MV-4-11 (cell line): ENCODE measurements around the gene TLE5.
"Not testable (repeated sequence)": the region's sequence is repeated elsewhere in the genome, so short reads cannot be mapped to it uniquely, and the experiment has no call there.

Source experiments
- DNase-seq: peaks from one replicate; lab custom pipeline; 2025; lab: John Stamatoyannopoulos, UW

TLE5 gene

DNA sequence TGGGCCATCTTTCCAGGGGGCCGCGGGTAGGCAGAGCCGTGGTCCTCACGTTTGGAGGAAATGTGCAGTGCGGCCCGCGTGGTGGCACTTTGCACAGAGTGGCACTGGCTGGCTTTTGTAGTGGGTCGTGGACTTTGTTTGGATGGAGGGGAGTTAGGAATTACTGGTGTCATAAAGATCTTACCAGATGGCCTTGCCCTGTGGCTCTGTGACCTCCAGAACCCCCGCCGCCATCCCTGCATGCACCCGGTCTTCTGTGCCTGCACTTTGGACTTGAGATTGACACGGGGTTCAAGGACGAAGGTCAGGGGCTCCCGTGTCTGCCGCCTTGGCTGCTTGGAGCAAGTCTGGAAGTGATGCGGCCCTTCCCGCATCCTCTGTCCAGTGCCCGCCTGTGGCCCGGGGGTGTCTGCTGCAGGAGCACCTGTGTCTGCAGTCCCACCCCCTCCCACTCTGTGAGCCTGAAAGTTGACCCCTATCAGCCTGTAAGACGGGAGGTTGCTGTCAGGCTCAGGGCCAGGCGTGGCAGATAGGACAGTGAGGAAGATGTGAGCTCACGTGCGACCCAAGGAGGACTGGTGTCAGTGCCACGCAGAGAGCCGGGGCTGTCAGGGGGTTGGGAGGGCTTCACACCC lies 34.1 kb upstream of the TLE5 start:
- DNase-seq: no peak

- DNase-seq: no peak
Observed at GRCh38 chr19:3095441-3096191, 33.3 kb upstream of the TLE5 start.

DNA sequence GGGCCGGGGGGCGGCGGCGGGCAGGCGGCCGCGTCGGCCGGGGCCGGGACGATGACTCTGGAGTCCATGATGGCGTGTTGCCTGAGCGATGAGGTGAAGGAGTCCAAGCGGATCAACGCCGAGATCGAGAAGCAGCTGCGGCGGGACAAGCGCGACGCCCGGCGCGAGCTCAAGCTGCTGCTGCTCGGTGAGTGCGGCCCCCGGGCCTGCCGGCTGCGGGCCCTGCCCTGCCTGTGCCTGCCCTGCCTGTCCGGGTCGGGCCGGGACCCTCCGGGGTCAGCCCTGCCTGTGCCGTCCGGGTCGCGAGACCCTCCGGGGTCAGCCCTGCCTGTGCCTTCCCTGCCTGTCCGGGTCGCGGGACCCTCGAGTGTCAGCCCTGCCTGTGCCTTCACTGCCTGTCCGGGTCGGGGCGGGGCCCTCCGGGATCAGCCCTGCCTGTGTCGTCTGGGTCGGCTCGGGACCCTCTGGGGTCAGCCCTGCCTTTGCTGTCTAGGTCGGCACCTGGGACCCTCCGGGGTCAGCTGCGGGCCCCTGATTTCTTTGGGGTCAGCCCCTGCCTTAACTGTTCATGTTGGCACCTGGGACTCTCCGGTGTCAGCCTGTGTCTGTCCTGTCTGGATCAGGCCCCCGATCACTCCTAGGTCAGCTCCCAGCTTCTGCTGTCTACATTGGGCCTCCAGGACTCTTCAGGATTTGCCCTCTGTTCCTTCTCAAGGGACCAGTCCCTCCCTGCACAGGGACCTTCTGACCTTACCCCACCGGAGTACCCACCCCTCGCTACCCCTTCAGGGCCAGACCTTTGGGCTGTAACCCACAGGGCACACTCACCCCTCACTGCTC lies 32.5 kb upstream of the TLE5 start:
- no peak for DNase-seq

DNA sequence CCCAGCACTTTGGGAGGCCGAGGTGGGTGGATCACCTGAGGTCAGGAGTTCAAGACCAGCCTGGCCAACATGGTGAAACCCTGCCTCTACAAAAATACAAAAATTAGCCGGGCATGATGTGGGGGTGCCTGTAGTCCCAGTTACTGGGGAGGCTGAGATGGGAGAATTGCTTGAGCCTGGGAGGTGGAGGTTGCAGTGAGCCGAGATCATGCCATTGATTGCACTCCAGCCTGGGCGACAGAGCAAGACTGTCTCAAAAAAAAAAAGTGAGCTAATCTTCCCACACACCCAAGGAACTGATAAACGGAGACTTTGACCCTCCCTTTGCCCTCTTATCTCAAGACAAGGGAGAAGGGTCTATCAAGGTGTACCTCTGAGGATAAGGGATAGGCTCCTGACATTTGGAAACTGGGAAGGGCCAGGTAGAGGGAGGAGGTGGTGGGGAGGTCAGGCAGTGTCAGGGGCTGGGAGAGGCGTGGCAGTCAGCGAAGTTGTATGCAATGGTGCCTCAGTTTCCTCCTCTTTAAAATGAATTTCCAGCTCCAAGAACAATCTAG lies 27.1 kb upstream of the TLE5 start:
- not testable (repeated sequence) for DNase-seq

GRCh38 chr19:3087769-3088168 lies 25.5 kb upstream of the TLE5 start:
- no peak for DNase-seq

DNA sequence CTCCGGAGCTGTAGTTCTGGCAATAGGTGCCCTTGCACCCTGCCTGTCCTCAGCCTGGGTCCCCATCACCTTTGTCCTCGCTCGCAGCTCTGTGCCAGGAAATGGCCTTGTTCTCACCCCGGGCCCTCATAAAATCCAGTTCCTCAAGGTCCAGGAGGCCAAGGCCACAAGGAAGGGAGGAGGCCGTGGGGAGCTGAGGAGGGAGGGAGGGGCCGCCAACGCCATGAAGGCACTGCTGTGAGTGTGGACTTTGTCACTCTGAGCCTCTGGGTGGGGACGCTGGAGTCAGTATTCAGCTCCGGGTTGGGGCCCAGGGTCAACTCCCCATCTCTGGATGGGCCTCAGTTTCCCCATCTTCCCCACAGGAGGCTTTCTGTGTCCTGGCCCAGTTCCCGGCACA lies 22.6 kb upstream of the TLE5 start:
- no peak for DNase-seq

DNA sequence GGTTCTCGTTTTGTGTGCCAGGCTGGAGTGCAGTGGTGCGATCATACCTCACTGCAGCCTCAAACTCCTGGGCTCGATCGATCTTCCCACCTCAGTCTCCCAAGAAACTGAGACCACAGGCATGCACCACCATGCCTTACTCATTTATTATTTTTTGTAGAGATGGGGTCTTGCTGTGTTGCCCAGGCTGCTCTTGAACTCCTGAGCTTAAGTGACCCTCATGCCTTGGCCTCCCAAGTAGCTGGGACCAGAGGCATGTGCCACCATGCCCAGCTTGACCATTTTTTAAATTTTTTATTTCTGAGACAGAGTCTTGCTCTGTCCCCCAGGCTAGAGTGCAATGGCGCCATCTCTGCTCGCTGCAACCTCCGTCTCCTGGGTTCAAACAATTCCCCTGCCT lies 21.7 kb upstream of the TLE5 start:
- no peak for DNase-seq

- no peak for DNase-seq
Observed at GRCh38 chr19:3082331-3082730, 20.0 kb upstream of the TLE5 start.

DNA sequence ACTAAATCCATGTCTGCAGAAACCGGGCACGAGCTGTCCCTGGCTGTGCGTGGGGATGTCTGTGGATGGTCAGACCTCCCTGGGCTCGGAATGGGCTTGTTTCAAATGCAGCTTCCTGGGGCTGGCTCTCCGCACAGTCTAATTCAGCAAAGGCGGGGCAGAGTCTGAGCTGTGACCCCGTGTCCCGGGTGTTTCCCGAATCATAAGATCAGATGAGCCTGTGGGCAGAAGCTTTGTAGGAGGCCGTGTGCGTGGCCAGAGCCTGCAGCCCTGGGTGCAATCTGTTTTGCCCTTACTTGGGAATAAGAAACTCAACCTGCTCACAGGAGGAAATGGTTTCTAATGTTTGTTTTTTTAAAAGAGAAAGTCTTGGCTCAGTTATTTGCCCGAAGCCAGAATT lies 18.0 kb upstream of the TLE5 start:
- DNase-seq: no peak

- no peak for DNase-seq
Observed at GRCh38 chr19:3079578-3079977, 17.3 kb upstream of the TLE5 start.

GRCh38 chr19:3075605-3076431 lies 13.5 kb upstream of the TLE5 start:
- DNase-seq: no peak

GRCh38 chr19:3073931-3074595 lies 11.8 kb upstream of the TLE5 start:
- DNase-seq: no peak

- DNase-seq: peak; percentile 59
Observed at GRCh38 chr19:3073159-3073563, 10.9 kb upstream of the TLE5 start.

DNA sequence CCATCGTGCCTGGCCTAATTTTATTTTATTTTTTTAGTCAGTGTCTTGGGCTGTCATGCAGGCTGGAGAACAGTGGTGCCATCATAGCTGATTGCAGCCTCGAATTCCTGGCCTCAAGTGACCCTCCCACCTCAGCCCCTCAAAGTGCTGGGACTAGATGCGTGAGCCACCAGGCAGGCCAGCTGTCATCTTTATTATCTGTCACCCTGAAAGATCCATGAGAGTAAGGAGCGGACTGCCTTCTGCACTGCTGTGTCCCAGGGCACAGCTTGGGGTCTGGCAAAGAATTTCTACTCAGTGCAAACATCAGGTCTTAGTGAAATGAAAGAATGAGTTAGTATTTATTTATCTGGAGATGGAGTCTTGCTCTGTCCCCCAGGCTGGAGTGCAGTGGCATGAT lies 9.5 kb upstream of the TLE5 start:
- no peak for DNase-seq

DNA sequence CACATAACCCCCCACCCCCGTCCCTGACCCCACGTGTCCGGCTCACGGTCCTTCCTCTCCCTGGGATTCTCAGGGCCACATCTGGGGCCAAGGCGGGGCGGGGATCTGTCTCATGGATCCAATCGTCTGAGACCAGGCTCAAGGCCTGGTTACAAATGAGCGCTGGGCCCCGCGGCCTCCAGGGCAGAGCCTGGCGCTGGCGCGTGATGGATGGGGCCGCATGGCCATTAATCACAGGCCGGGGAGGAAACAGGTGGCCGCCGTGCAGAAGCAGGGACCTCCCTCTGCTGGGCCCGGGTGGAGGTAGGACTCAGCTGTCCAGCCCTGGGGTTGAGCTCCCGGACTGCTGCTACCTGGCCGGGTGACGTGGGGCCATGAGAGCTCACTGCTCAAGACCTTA lies 5.8 kb upstream of the TLE5 start:
- no peak for DNase-seq

- DNase-seq: no peak
Observed at GRCh38 chr19:3067563-3067962, 5.3 kb upstream of the TLE5 start.

DNA sequence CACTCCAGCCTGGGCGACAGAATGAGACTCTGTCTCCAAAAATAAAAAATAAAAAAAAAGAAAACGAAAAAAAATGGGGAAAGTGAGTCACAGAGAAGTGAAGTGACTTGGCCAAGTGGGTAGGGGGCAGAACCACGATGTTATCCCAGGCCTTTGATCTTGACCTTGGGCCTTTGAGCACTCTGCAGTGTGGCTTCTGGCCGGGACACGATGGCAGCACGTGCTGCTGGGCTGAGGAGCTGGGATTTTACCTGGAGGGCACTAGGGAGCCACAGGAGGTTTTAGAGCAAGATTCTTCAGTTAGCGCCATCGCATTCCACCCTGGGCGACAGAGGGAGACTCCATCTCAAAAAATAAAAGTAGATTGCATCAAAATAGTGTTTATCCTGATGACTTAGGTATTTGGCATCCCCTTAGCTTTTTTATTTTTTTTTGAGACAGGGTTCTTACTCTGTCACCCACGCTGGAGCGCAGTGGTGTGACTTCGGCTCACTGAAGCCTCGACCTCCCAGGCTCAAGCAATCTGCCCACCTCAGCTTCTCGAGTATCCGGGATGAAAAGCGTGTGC lies 4.3 kb upstream of the TLE5 start:
- no peak for DNase-seq

- no peak for DNase-seq
Observed at GRCh38 chr19:3065675-3066357, 3.5 kb upstream of the TLE5 start.

GRCh38 chr19:3064011-3064330 lies 1.7 kb upstream of the TLE5 start:
- no peak for DNase-seq
